ENCODE results near the gene GBP2.

GBP2 gene

GRCh38 chr1:89060091-89060490, 65.8 kb downstream of the GBP2 start:
- DNase-seq = no peak
